ENCODE results near the gene IRF6. TPM values are rescaled to one million over a fixed set of nuclear protein-coding genes. Genes with fewer than 3 reads are reported as not detected.

The IRF6 gene
- total RNA-seq, 4 donors from 2014 or later, result 0.44 to 1.4 (median 1.0) TPM

DNA sequence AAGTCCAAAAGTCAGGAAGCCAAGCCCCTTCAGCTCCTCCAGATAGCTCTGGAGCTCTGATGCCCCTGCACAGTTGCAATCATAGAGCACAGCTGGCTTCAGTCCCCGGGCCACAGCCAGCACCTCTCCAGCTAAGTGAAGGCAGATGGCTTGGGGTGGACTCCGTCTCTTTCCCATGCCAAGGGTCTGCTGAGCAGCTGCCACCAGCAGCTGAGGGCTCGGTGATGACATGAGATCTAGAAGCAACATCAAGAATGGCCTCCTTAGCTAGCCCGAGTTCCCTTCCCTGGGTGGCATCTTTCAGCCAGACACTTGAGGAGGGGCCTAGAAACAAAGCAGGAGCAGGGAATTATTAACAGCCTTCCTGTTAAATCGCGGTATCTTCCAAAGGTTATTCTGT lies 22.6 kb downstream of the IRF6 start:
- no peak for ATAC-seq (ENCODE audit: low FRiP score)
- DNase-seq (ENCODE audit: low spot score), result no peak
- TF ChIP-seq, protein P1, sequence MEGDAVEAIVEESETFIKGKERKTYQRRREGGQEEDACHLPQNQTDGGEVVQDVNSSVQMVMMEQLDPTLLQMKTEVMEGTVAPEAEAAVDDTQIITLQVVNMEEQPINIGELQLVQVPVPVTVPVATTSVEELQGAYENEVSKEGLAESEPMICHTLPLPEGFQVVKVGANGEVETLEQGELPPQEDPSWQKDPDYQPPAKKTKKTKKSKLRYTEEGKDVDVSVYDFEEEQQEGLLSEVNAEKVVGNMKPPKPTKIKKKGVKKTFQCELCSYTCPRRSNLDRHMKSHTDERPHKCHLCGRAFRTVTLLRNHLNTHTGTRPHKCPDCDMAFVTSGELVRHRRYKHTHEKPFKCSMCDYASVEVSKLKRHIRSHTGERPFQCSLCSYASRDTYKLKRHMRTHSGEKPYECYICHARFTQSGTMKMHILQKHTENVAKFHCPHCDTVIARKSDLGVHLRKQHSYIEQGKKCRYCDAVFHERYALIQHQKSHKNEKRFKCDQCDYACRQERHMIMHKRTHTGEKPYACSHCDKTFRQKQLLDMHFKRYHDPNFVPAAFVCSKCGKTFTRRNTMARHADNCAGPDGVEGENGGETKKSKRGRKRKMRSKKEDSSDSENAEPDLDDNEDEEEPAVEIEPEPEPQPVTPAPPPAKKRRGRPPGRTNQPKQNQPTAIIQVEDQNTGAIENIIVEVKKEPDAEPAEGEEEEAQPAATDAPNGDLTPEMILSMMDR (IDR thresholded peaks at IDR 0.05), result no peak

DNA sequence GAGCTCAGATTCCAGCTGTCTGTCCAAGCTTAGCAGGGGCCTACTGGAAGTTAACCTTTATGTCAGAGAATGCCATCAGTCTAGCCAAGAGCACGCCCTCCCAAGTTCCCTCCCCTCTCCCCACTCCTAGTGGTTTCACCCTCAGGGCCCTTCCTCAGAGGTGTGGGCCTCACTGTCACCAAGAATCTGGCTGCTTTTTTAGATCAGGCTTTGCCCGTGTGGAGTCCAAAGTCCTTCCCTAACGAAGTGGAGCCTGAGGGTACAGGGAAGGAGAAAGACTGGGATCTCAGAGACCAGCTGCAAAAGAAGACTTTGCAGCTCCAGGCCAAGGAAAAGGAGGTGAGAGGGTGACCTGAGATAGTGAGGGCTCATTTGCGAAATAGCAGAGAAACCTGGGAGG lies 25.7 kb downstream of the IRF6 start:
- TF ChIP-seq, protein P1 (IDR thresholded peaks at IDR 0.05), result no peak
- ATAC-seq (ENCODE audit: low FRiP score), result no peak

DNA sequence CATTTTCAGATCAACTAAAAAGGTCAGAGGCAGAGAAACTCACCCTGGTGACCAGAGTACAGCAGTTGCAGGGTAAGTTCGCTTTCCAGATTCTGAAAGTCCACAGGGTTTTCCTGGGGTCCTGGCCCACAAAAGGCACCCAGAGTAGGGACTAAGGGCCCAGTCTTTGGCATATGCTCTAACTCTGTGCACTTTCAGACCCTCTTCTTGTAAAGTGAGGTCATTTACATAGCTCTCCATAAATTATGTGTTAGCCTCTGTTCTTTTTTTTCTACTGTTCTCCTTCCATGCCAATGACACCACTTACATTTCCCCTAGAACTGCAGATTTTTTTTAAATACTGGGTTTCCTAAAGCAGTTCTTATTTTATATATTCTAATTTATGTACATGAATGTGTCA lies 27.8 kb downstream of the IRF6 start:
- no peak for DNase-seq (ENCODE audit: low spot score)
- TF ChIP-seq, protein P1 (IDR thresholded peaks at IDR 0.05), result no peak
- ATAC-seq (ENCODE audit: low FRiP score), result no peak

More for the DNA sequence above, 25.7 kb downstream of the IRF6 start:
- no peak for DNase-seq (ENCODE audit: low spot score)

DNA sequence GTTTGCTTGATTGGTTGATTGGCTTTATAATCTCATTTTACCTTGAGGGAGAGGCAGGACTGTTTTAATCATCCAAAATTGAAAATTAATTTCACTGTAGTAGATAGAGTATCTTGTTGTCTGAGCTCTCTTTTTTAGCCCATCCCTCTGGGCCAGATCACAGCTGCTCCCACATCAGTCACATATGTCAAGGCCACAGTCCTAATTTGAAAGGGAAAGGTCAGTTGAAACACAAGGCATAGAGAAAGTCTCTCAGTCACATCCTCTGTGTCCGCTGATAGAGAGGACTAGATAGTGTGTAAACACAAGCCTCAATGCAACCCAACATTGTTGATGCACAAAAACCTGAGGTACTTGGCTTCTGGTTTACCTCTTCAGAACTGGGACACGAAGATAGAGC lies 28.4 kb downstream of the IRF6 start:
- TF ChIP-seq, protein P1 (IDR thresholded peaks at IDR 0.05), result no peak
- DNase-seq (ENCODE audit: low spot score) (no peak), ATAC-seq (ENCODE audit: low FRiP score) (no peak)

DNA sequence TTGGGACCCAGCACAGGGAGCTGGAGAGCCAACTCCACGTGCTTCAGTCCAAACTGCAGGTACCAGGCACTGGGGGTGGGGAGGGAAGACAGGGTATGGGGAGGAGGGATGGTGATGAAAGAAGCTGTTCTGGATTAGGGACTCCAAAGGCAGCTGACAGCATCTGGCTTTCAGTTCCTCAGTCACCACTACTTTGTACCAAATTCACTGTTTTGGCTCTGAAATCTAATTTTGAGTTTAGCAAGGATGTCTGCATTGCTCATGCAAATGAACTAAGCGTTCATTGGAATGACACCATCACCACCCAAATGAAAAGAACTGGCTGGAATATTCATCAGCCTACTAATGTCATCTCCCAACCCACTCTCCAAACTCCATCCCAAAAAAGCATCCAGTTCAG lies 30.3 kb downstream of the IRF6 start:
- DNase-seq (ENCODE audit: low spot score) (no peak), ATAC-seq (ENCODE audit: low FRiP score) (no peak)
- TF ChIP-seq, protein P1 (IDR thresholded peaks at IDR 0.05), result no peak

DNA sequence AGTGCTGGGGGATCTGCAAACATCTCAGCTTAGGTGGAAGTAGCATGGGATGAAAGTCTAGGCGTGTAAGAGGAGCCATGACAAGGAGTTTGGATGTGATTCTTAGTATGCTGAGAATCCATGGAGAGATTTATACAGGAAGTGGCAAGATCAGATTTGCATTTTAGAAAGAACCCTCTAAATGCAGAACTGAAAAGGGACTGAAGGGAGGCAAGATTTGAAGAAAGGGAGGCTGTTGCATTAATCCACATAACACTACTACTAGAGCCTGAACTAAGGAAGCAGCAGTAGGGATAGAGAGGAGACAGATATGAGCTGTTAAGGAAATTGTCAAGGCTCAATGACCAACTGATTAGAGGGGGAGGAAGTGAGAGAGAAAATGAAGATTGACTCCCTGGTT lies 31.4 kb downstream of the IRF6 start:
- DNase-seq (ENCODE audit: low spot score) (no peak), ATAC-seq (ENCODE audit: low FRiP score) (no peak)
- TF ChIP-seq, protein P1 (IDR thresholded peaks at IDR 0.05), result no peak

DNA sequence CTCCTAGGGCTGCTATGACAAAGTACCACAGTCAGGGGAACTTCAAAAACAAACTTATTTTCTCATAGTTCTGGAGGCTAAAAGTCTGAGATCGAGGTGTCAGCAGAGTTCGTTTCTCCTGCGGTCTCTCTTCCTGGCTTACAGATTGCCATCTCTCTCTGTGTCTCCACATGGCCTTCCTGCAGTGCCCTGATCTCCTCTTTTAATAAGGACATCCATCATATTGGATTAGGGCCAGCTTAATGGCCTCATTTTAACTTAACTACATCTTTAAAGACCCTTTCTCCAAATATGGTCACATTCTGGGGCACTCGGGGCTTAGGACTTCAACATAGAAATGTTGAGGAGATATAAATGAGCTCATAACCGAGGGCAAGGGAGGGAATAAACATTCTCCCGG lies 33.8 kb downstream of the IRF6 start:
- DNase-seq (ENCODE audit: low spot score) (no peak), ATAC-seq (ENCODE audit: low FRiP score) (no peak)
- TF ChIP-seq, protein P1 (IDR thresholded peaks at IDR 0.05), result no peak
